GM12865 (cell line): Measurements from ENCODE around the gene DARS1.

ENCODE experiments used
- DNase-seq: peaks from one replicate; pipeline ENCODE4 v3.0.0; 2010; ENCODE audit warnings: low read depth
- H3K4me3 ChIP-seq: 2 replicates; pipeline ENCODE4 v1.5.1; 2011; ENCODE audit warnings: mild to moderate bottlenecking, low read depth, low read length, control low read depth
- CTCF ChIP-seq: IDR thresholded peaks from 2 replicates; pipeline ENCODE4 v1.5.1; 2011; ENCODE audit warnings: low read length, control low read depth, low read depth, inconsistent platforms; ENCODE audit not compliant: insufficient read depth; ENCODE audit errors: missing control alignments

The DARS1 gene

GRCh38 chr2:135948141-135948540 is 37.3 kb downstream of the DARS1 start:
- TF ChIP-seq CTCF: no peak
- no peak overlapping the region for H3K4me3 ChIP-seq
- DNase-seq: no peak

DNA sequence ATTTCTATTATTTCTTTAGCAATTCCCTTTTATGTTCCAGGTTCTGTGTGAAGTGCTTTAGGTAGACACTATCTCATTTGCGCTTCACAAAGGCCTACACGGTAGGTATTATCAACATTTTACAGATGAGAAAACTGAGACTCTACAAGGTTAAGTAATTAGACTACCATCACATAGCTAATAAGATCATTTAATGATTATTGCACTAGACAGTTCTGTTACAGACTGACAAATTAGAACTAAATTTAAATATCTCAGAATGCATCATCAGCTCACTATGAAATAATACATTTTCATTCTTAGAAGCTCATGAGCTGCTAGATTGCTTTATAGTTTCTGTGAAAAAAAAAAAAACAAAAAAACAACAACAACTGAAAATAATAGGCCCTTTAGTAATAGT is 37.9 kb downstream of the DARS1 start:
- DNase-seq: no peak
- TF ChIP-seq CTCF: no peak
- no peak overlapping the region for H3K4me3 ChIP-seq

GRCh38 chr2:135945526-135945925 is 39.9 kb downstream of the DARS1 start:
- H3K4me3 ChIP-seq: no peak overlapping the region
- TF ChIP-seq CTCF: no peak
- DNase-seq: no peak

GRCh38 chr2:135944625-135945024 is 40.8 kb downstream of the DARS1 start:
- no peak overlapping the region for H3K4me3 ChIP-seq
- DNase-seq: no peak
- no peak for TF ChIP-seq CTCF

DNA sequence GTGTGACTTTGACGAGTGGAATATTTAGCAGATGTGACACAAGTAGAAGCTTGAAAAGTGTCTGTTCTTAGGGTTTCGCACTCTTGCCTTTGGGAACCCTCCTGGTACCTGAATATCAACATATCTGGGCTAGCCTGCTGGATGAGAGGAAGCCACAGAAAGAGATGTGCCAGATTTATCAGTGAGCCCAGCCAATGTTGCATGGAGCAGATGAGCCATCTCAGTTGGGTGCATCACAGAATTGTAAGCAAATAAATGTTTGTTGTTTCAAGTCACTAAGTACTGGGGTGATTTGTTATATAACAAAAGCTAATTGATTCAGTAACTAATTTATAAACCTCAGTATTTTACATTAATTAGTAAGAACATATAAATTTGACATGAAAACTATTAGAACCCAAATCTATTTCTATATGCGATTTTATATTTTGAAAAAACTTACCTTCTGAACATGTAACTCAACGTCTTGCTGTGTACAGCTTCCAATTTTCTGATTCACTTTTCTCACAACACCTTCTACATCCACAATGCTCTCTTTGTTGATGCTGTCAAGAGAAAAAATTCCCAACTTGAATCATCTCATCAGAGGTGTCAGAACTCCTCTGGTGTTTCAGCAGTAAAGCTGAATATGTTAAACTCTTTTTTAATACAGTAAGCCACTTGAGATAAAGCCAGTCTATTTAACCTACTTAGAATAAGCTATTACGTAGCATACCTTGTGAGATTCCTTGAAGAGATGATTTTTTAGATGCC is 42.3 kb downstream of the DARS1 start:
- TF ChIP-seq CTCF: no peak
- no peak for DNase-seq
- H3K4me3 ChIP-seq: no peak overlapping the region

DNA sequence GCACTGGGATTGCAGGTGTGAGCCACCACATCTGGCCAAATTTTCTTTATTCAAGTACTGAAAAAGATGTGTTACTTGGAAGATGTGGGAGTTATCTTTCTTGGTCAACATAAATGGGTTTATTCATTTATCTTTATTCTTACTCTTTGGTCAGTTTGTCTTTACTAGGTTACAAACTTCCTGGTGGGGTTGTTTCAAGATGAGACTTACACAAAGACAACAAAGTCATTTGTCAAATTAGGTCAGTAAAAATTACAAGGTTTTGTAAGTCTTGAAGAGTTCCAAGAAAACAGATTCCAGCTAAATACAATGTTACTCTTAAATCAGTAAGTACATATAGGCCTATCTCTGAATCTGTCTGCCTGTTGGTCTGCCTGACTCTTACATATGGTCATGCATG is 48.9 kb downstream of the DARS1 start:
- no peak for DNase-seq
- no peak overlapping the region for H3K4me3 ChIP-seq
- no peak for TF ChIP-seq CTCF

- no peak for DNase-seq
- TF ChIP-seq CTCF: no peak
- H3K4me3 ChIP-seq: no peak overlapping the region
Measured at GRCh38 chr2:135935914-135936313, 49.5 kb downstream of the DARS1 start.
